GM12891 (cell line): ENCODE results near the gene BRK1.
"Not testable (repeated sequence)": the region's sequence is repeated elsewhere in the genome, so short reads cannot be mapped to it uniquely, and the experiment has no call there.

Experiments used
- PAX5 ChIP-seq: IDR thresholded peaks from 2 replicates; pipeline ENCODE4 v1.6.1; 2011; ENCODE audit warnings: low read length, moderate library complexity, mild to moderate bottlenecking; ENCODE audit not compliant: insufficient read depth, severe bottlenecking
- POLR2A ChIP-seq: IDR thresholded peaks from 2 replicates; pipeline ENCODE4 v1.6.1; 2011; ENCODE audit warnings: low read depth, low read length, control low read depth
- POLR2AphosphoS5 ChIP-seq: IDR thresholded peaks from 2 replicates; pipeline ENCODE4 v1.6.1; 2011; ENCODE audit warnings: low read depth, low read length, control low read depth
- POU2F2 ChIP-seq: IDR thresholded peaks from 2 replicates; pipeline ENCODE4 v1.6.1; 2011; ENCODE audit warnings: low read depth, mild to moderate bottlenecking, control low read depth, low read length, moderate library complexity
- SPI1 ChIP-seq: IDR thresholded peaks from 2 replicates; pipeline ENCODE4 v1.6.1; 2011; ENCODE audit warnings: low read depth, low read length, control low read depth
- TAF1 ChIP-seq: IDR thresholded peaks from 2 replicates; pipeline ENCODE4 v1.6.1; 2011; ENCODE audit warnings: low read depth, low read length, control low read depth

DNA sequence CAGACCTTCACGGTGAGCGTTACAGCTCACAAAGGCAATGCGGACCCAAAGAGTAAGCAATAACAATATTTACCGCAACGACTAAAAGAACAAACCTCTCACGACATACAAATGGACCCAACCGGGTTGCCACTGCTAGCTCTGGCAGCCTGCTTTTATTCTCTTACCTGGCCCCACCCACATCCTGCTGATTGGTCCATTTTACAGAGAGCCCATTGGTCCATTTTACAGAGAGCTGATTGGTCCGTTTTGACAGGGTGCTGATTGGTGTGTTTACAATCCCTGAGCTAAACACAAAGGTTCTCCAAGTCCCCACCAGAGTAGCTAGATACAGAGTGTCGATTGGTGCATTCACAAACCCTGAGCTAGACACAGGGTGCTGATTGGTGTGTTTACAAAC is 20.4 kb downstream of the BRK1 start:
- not testable (repeated sequence) for TF ChIP-seq POLR2A, TAF1, POLR2AphosphoS5, SPI1, POU2F2, PAX5
